Measurements from ENCODE around the gene ATG2A.

Gene ATG2A

GRCh38 chr11:64923944-64924909, 7.2 kb upstream of the ATG2A start, which contains the start of gene PPP2R5B:
TSS of gene PPP2R5B (plus strand) at chr11:64924689. CDS start at chr11:64925735, 1,046 bp downstream.
- DNase-seq = peak; percentile 88

GRCh38 chr11:64923151-64923661, 6.2 kb upstream of the ATG2A start:
- no peak for DNase-seq

GRCh38 chr11:64921384-64921783, 4.4 kb upstream of the ATG2A start:
- DNase-seq = no peak

- no peak for DNase-seq
These were observed 3.1 kb upstream of the ATG2A start for GRCh38 chr11:64920124-64920523.

- DNase-seq = no peak
These were observed 2.6 kb upstream of the ATG2A start for GRCh38 chr11:64919627-64920026.

GRCh38 chr11:64918017-64918416, 1.0 kb upstream of the ATG2A start:
- DNase-seq = no peak

- no peak for DNase-seq
These were observed 620 bp upstream of the ATG2A start for GRCh38 chr11:64917663-64917995.

- peak; percentile 56 for DNase-seq
These were observed 802 bp downstream of the ATG2A start for GRCh38 chr11:64916040-64916774.

- DNase-seq = no peak
These were observed 1.6 kb downstream of the ATG2A start for GRCh38 chr11:64915376-64915887.

- no peak for DNase-seq
These were observed 2.9 kb downstream of the ATG2A start for GRCh38 chr11:64914123-64914522.

- no peak for DNase-seq
These were observed 3.8 kb downstream of the ATG2A start for GRCh38 chr11:64913171-64913727.

GRCh38 chr11:64911689-64912088, 5.3 kb downstream of the ATG2A start:
- no peak for DNase-seq

- no peak for DNase-seq
These were observed 5.9 kb downstream of the ATG2A start for GRCh38 chr11:64911142-64911541.

- no peak for DNase-seq
These were observed 6.4 kb downstream of the ATG2A start for GRCh38 chr11:64910451-64911093.

- DNase-seq = no peak
These were observed 7.2 kb downstream of the ATG2A start for GRCh38 chr11:64909653-64910343.

GRCh38 chr11:64908766-64909165, 8.2 kb downstream of the ATG2A start:
- DNase-seq = no peak

- DNase-seq = no peak
These were observed 10.7 kb downstream of the ATG2A start for GRCh38 chr11:64906314-64906635.

GRCh38 chr11:64905516-64906313, 11.3 kb downstream of the ATG2A start:
- no peak for DNase-seq

GRCh38 chr11:64903291-64903833, 13.6 kb downstream of the ATG2A start:
- no peak for DNase-seq

- no peak for DNase-seq
These were observed 14.7 kb downstream of the ATG2A start for GRCh38 chr11:64902102-64902900.

Measured in activated CD4-positive, alpha-beta T cell treated with anti-CD3 and anti-CD28 coated beads, Interleukin-2, amount 50 U/mL, for 16 hours (primary cell).